ENCODE measurements around the gene LPIN1.
"Not testable (repeated sequence)": the region's sequence is repeated elsewhere in the genome, so short reads cannot be mapped to it uniquely, and the experiment has no call there.

Gene LPIN1

DNA sequence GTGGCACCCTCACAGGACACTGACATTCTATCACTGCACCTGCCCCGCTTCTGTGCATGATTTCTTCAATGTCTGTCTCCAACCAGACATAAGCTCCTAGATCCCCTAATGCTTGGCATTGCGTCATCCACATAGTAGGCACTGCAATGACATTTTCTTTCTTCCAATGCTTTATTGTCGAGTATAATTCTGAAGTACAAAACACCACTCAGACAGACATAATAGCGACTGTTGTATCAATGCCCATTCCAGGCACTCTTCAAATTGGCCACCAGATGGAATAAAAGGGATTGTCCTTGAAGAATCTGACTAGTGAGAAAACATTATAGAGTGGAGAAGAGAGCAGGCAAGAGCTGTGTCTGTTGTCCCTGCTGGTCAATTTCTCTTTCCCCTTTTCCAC lies 89.0 kb downstream of the LPIN1 start:
- ChIA-PET CTCF (no interaction called here), POLR2A (no interaction called here)
- no peak for TF ChIP-seq CTCF (IDR thresholded peaks at IDR 0.05; ENCODE audit: control extremely low read depth, extremely low read depth, low read depth, missing control alignments)
- no peak for DNase-seq (ENCODE audit: extremely low spot score)

GRCh38 chr2:11836647-11837219 lies 90.3 kb downstream of the LPIN1 start:
- ChIA-PET POLR2A (no interaction called here), CTCF (no interaction called here)

DNA sequence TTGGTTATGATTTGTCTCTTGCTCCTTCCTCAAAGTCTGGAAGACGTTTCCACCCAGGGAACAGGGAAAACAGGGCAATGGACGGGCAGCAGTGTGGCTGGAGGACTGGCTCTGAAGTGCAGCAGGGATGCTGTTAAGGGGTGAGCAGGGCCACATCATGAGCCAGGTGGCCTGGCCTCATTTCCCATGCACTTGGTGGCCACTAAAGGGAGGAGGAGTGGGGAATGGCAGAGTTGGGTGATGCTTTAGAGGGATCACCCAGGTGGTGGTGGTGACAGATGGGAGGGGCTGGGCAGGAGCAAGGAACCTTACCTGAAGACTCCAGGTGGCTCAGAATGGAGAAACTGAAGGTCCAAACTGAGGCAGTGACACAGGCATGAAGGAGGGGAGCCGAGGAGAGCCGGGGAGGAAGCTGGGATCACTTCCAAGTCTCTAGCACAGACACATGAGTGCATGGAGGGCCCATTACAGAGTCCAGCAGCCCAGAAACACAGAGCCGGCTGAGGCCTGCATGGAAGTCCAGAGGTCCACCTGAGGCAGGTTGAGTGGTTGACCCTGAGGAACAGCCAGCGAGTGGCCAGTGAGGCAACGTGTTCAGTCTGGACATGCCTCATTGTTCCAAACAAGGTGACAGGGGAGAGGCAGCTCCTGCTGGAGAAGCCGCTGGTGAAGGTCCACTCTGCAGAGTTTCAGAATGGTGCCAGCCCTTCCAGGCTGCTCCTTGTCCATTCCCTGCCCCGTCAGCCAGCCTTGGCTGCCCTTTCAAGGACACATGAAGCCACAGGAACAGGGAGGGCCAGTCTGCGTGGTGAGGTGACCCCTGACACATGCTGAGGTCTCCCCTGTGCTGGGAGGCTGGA lies 91.7 kb downstream of the LPIN1 start:
- DNase-seq (ENCODE audit: extremely low spot score): no peak
- CTCF ChIA-PET: no interaction called here
- POLR2A ChIA-PET: no interaction called here
- TF ChIP-seq CTCF (IDR thresholded peaks at IDR 0.05; ENCODE audit: control extremely low read depth, extremely low read depth, low read depth, missing control alignments): no peak

More at GRCh38 chr2:11836647-11837219, 90.3 kb downstream of the LPIN1 start:
- no peak for DNase-seq (ENCODE audit: extremely low spot score)
- no peak for TF ChIP-seq CTCF (IDR thresholded peaks at IDR 0.05; ENCODE audit: control extremely low read depth, extremely low read depth, low read depth, missing control alignments)

GRCh38 chr2:11839916-11840315 lies 93.5 kb downstream of the LPIN1 start:
- no peak for TF ChIP-seq CTCF (IDR thresholded peaks at IDR 0.05; ENCODE audit: control extremely low read depth, extremely low read depth, low read depth, missing control alignments)
- CTCF ChIA-PET: no interaction called here
- POLR2A ChIA-PET: no interaction called here
- no peak for DNase-seq (ENCODE audit: extremely low spot score)

DNA sequence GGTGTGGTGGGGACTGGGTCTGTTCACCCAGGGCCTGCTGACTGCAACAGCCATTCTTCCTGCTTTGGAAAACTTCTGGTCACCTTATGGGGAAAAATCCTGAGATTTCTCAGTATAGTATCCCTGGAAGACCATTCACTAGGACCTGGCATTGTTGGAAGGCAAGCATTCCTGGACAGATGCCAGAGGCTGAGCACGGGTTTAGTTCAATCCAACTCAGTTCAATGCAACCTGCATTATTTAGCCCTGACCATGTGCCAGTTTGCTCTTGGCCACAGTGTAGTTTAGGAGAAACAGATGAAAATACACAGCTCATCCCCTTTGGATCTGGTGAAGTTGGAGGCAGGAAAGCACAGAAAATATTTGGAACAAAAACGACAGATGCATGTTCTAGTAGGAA lies 95.9 kb downstream of the LPIN1 start:
- ChIA-PET POLR2A (no interaction called here), CTCF (interaction anchor here (1.0 to 1.3 kb wide), 3 partner anchors 19 to 1089 kb away, joined by 3 to 4 read pairs (median 3); no protein-coding TSS in a partner anchor)
- no peak for DNase-seq (ENCODE audit: extremely low spot score)
- no peak for TF ChIP-seq CTCF (IDR thresholded peaks at IDR 0.05; ENCODE audit: control extremely low read depth, extremely low read depth, low read depth, missing control alignments)

GRCh38 chr2:11844798-11845197 lies 98.4 kb downstream of the LPIN1 start:
- POLR2A ChIA-PET; DNase-seq (ENCODE audit: extremely low spot score); CTCF ChIA-PET: not testable (repeated sequence)

GRCh38 chr2:11847935-11848334 lies 101.5 kb downstream of the LPIN1 start:
- CTCF ChIA-PET: interaction anchor here (1.3 kb wide), 1 partner anchor 19 kb away, joined by 3 read pairs; no protein-coding TSS in a partner anchor
- POLR2A ChIA-PET; DNase-seq (ENCODE audit: extremely low spot score): not testable (repeated sequence)
